HFF-Myc (cell line): ENCODE results near the gene FOXP1.
"Not testable (repeated sequence)": the region's sequence is repeated elsewhere in the genome, so short reads cannot be mapped to it uniquely, and the experiment has no call there.

Experiments used
- DNase-seq: peaks from one replicate; pipeline ENCODE4 v3.0.0-alpha.2; 2011; ENCODE audit warnings: low read depth; ENCODE audit errors: extremely low read depth
- H3K4me3 ChIP-seq: replicated peaks from 2 replicates; pipeline ENCODE4 v1.5.1; 2011; ENCODE audit warnings: low read depth, mild to moderate bottlenecking, control low read depth, low read length
- TF ChIP-seq, protein P1 (sequence below): IDR thresholded peaks from 2 replicates; pipeline ENCODE4 v1.5.1; 2012; ENCODE audit warnings: mild to moderate bottlenecking, low read depth, low read length, control low read depth; ENCODE audit errors: missing control alignments

The FOXP1 gene

GRCh38 chr3:71325715-71326114 is 257.8 kb downstream of the FOXP1 start:
- no peak for DNase-seq
- no peak overlapping the region for H3K4me3 ChIP-seq
- TF ChIP-seq, protein P1, sequence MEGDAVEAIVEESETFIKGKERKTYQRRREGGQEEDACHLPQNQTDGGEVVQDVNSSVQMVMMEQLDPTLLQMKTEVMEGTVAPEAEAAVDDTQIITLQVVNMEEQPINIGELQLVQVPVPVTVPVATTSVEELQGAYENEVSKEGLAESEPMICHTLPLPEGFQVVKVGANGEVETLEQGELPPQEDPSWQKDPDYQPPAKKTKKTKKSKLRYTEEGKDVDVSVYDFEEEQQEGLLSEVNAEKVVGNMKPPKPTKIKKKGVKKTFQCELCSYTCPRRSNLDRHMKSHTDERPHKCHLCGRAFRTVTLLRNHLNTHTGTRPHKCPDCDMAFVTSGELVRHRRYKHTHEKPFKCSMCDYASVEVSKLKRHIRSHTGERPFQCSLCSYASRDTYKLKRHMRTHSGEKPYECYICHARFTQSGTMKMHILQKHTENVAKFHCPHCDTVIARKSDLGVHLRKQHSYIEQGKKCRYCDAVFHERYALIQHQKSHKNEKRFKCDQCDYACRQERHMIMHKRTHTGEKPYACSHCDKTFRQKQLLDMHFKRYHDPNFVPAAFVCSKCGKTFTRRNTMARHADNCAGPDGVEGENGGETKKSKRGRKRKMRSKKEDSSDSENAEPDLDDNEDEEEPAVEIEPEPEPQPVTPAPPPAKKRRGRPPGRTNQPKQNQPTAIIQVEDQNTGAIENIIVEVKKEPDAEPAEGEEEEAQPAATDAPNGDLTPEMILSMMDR, result no peak

- DNase-seq, H3K4me3 ChIP-seq: not testable (repeated sequence)
Measured at GRCh38 chr3:71324224-71324623, 259.3 kb downstream of the FOXP1 start.

GRCh38 chr3:71323558-71323957 is 260.0 kb downstream of the FOXP1 start:
- TF ChIP-seq, protein P1, result no peak
- DNase-seq, result no peak
- H3K4me3 ChIP-seq, result no peak overlapping the region

GRCh38 chr3:71322154-71322553 is 261.4 kb downstream of the FOXP1 start:
- no peak for DNase-seq
- no peak overlapping the region for H3K4me3 ChIP-seq
- TF ChIP-seq, protein P1, result no peak

DNA sequence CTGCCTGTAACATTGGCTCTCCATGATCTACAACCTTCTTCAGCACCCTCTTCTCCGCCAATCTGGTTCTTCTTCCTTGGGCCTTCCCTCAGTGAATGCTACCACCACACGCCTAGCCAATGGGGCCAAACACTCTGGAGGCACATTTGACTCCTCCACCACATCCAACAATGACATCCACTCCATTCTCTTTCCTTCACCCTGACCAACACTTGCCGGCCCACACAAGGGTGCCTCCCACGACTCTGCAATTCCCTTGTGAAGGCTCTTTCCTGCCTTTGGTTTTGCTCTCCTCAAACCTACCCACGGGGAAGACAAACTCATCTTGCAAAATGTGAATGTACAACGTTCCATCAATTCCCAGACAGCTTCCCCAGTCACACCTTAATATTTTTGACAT is 263.8 kb downstream of the FOXP1 start:
- TF ChIP-seq, protein P1, result no peak
- no peak overlapping the region for H3K4me3 ChIP-seq
- DNase-seq, result no peak

- TF ChIP-seq, protein P1, result no peak
- no peak overlapping the region for H3K4me3 ChIP-seq
- no peak for DNase-seq
Measured at GRCh38 chr3:71318458-71318827, 265.1 kb downstream of the FOXP1 start.

DNA sequence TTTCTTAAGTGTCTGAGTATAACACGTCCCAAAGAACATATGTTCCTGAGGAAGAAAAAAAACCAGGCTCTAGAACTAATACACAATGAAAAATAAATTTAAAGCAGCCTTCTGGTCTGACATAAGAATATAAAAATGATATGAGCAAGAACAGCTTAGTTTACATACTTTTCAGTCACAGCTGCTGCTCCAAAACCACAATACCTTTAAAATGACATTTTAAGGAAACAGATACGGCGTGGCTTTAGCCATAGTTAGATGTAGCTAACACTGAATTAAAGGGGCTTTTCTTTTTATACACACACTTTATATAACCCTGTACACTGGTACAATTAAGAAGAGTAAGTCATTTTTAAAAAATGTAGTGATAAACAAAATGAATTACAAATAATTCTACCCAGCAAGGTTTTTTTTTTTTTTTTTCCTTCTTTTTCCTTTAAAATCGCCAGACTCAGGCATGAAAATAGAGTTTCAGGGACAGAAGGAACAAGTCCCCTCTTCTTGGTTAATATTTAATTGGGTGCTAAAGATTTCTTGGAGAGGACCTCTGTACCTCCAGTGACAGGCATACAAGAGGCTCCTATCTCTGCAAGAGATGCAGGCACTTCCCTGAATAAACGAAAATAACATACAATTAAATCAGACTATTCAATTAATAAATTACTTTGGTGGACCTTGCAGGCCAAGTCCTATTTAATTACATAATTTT is 265.6 kb downstream of the FOXP1 start:
- no peak for DNase-seq
- H3K4me3 ChIP-seq, result no peak overlapping the region
- TF ChIP-seq, protein P1, result no peak
